Activated B cell treated with CpG ODN at 0.5 μM for 24 hours (primary cell): Measurements from ENCODE around the gene TUBB4A. TPM values are rescaled to one million over a fixed set of nuclear protein-coding genes. Genes with fewer than 3 reads are reported as not detected.

Source experiments
- ATAC-seq: fragments of 200-7000 bp; cut with Tn5 transposase; one replicate; pipeline ENCODE4 v1.10.0; 2021; ENCODE audit warnings: low read depth, mild to moderate bottlenecking, moderate library complexity
- CTCF ChIA-PET: fragments of 350-600 bp; sonication (Branson Sonifier 250); formaldehyde crosslinking; loops from one replicate; lab custom pipeline; 2021; ENCODE audit warnings: antibody characterized with exemption; lab: Charles Lee
- POLR2A ChIA-PET: fragments of 350-600 bp; sonication (Branson Sonifier 250); formaldehyde crosslinking; loops from one replicate; lab custom pipeline; 2021; ENCODE audit warnings: antibody characterized with exemption; lab: Charles Lee
- DNase-seq: peaks from one replicate; pipeline ENCODE4 v3.0.0; 2022
- H3K27ac Mint-ChIP-seq: one replicate; pipeline ENCODE4 v1.8.0; 2020; ENCODE audit warnings: mixed read lengths
- H3K27me3 Mint-ChIP-seq: one replicate; pipeline ENCODE4 v1.8.0; 2021; ENCODE audit warnings: mixed read lengths
- H3K36me3 Mint-ChIP-seq: one replicate; pipeline ENCODE4 v1.8.0; 2021; ENCODE audit warnings: low read depth, mixed read lengths
- H3K4me1 Mint-ChIP-seq: one replicate; pipeline ENCODE4 v1.8.0; 2021; ENCODE audit warnings: mixed read lengths
- H3K4me3 Mint-ChIP-seq: one replicate; pipeline ENCODE4 v1.8.0; 2020; ENCODE audit warnings: mild to moderate bottlenecking, mixed read lengths
- H3K9me3 Mint-ChIP-seq: one replicate; pipeline ENCODE4 v1.8.0; 2020; ENCODE audit warnings: mixed read lengths
- intact Hi-C: fragments of 100-400 bp; cut with micrococcal nuclease; formaldehyde crosslinking; loops from one replicate; pipeline ENCODE4 v1.15.1; 2024
- total RNA-seq: library from RNA; stranded (reverse); gene quantifications from 2 replicates; pipeline ENCODE4 v1.2.3, GENCODE V29; 2022
- TF ChIP-seq, protein P1 (sequence below): fragments of 200-600 bp; IDR thresholded peaks from one replicate; pipeline ENCODE4 v1.8.0; 2022; ENCODE audit warnings: antibody characterized with exemption, mild to moderate bottlenecking

The TUBB4A gene
- total RNA-seq, 1 donor from 2014 or later = 13.2 TPM

DNA sequence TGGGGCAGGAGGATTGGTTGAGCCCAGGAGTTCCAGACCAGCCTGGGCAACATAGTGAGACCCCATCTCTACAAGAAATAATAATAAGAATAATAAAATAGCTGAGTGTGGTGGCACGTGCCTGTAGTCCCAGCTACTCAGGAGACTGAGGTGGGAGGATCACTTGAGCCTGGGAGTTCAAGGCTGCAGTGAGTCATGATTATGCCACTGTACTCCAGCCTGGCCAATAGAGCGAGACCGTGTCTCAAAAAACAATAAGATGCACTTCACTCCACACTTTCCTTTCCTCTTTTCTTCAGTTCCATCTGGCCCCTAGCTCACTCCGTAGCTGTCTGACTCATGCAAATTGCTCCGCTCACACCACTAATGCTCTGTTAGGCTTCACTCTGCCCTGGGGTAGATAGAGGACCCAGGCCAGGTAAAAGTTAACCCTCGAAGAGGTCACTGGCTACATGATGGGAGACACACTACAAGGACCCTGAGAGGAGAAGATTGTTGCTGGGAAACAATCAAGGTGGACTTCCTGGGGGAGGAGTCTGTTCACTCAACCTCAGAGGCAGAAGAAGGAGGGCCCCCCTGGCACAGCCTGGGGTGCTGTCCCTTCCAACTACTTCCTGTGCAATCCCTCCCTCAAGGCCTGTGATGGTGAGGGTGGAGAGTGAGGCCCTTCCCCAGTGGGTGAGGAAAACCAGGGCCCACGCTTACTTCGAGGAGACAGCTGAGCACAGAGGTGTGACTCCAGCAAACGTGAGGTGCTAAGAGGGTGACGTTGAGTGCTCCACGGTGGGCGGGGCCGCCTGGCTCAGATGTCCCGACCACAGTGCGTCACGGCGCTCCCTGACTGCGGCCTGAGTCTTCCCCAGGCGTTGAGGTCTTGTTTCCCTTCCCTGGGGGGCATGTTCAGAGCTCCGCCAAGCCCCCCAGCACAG lies 19.9 kb upstream of the TUBB4A start:
- H3K4me1 Mint-ChIP-seq = peaks cover 55% of the 10 kb centered on the region
- ChIA-PET CTCF (interaction anchor here (0.9 to 1.6 kb wide), 5 partner anchors 65 to 341 kb away, joined by 3 to 6 read pairs (median 3); no protein-coding TSS in a partner anchor), POLR2A (interaction anchor here (0.5 to 3.8 kb wide), 17 partner anchors 10 to 341 kb away, joined by 3 to 36 read pairs (median 6); partner anchors contain the start of genes DENND1C, TNFSF9 and VAV1)
- H3K27me3 Mint-ChIP-seq = no peaks in the 10 kb centered on the region
- TF ChIP-seq, protein P1, sequence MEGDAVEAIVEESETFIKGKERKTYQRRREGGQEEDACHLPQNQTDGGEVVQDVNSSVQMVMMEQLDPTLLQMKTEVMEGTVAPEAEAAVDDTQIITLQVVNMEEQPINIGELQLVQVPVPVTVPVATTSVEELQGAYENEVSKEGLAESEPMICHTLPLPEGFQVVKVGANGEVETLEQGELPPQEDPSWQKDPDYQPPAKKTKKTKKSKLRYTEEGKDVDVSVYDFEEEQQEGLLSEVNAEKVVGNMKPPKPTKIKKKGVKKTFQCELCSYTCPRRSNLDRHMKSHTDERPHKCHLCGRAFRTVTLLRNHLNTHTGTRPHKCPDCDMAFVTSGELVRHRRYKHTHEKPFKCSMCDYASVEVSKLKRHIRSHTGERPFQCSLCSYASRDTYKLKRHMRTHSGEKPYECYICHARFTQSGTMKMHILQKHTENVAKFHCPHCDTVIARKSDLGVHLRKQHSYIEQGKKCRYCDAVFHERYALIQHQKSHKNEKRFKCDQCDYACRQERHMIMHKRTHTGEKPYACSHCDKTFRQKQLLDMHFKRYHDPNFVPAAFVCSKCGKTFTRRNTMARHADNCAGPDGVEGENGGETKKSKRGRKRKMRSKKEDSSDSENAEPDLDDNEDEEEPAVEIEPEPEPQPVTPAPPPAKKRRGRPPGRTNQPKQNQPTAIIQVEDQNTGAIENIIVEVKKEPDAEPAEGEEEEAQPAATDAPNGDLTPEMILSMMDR = no peak
- DNase-seq (peak; percentile 70), ATAC-seq (peak; percentile 73)
- intact Hi-C loops = loop anchor here (1.0 to 2.0 kb wide), 4 partner anchors 8 to 66 kb away; no protein-coding TSS in a partner anchor
- no peaks in the 10 kb centered on the region for H3K36me3 Mint-ChIP-seq
- H3K9me3 Mint-ChIP-seq = no peaks in the 10 kb centered on the region
- peak overlapping the region; percentile 75 for H3K4me3 Mint-ChIP-seq
- H3K27ac Mint-ChIP-seq = peak overlapping the region; percentile 99

DNA sequence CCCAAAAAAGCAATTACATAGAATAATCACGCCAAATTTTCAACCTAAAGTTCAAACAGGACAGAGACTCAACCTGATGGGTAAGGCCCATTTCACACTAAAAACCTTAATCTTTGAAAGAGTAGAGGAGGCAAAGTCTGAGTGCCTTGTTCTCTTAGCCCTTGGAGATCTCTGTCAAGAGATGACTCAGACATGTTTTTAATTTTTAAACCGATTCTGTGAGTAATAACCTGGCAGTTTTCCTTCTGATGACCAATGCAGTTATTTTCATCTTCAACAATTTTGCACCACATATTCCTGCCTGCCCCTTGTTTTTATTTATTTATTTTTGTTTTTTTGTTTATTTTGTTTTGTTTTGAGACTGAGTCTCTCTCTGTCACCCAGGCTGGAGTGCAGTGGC lies 17.2 kb upstream of the TUBB4A start:
- intact Hi-C loops = loop anchor here (5.0 kb wide), 2 partner anchors 33 to 302 kb away; no protein-coding TSS in a partner anchor
- DNase-seq (no peak), ATAC-seq (no peak)
- ChIA-PET CTCF (no interaction called here), POLR2A (interaction anchor here (0.7 to 4.2 kb wide), 5 partner anchors 9 to 260 kb away, joined by 3 to 21 read pairs (median 5); partner anchors contain the start of gene DENND1C)
- Mint-ChIP-seq H3K4me3 (peak overlapping the region; percentile 56), H3K9me3 (no peaks in the 10 kb centered on the region), H3K4me1 (peaks cover 61% of the 10 kb centered on the region), H3K27ac (peak overlapping the region; percentile 85), H3K36me3 (peaks cover 2% of the 10 kb centered on the region), H3K27me3 (no peaks in the 10 kb centered on the region)
- TF ChIP-seq, protein P1 = no peak

DNA sequence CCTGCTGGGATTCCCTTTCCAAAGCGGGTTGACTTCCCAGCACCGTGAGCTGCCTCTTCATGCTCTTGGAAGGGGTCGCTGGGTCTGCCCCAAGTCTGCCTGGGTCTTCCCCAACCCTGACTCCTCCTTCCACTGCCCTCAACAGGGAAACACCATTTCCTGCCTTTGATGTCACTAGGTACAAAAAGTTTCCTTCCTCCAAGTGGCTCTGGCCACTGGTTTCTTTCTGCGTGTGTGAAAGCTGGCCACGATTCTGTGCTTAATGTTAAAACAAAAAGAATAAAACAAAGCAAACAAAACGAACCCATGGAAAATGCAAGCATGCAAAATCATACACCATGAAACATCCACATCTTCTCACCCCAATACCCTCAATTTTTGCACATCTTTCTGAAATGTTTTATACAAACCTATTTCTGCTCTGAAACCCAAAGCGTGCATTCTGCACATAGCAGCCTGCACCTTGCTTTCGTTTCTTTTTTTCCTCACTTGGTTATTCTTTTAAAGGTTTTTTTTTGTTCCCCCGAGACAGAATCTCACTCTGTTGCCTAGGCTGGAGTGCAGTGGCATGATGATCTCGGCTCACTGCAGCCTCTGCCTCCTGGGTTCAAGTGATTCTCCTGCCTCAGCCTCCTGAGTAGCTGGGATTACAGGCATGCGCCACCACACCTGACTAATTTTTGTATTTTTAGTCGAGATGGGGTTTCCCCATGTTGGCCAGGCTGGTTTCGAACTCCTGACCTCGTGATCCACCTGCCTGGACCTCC lies 16.2 kb upstream of the TUBB4A start:
- TF ChIP-seq, protein P1 = no peak
- H3K9me3 Mint-ChIP-seq = no peaks in the 10 kb centered on the region
- ATAC-seq (peak; percentile 13), DNase-seq (no peak)
- POLR2A ChIA-PET = interaction anchor here (0.6 to 4.2 kb wide), 17 partner anchors 8 to 1996 kb away, joined by 3 to 34 read pairs (median 6); partner anchors contain the start of genes ALKBH7, DENND1C and GPR108
- intact Hi-C loops = loop anchor here (1.0 to 5.0 kb wide), 5 partner anchors 10 to 301 kb away; partner anchors contain the start of gene SH2D3A
- H3K4me1 Mint-ChIP-seq = peaks cover 58% of the 10 kb centered on the region
- CTCF ChIA-PET = interaction anchor here (1.0 to 3.4 kb wide), 5 partner anchors 114 to 250 kb away, joined by 3 to 72 read pairs (median 13); no protein-coding TSS in a partner anchor
- peaks cover 2% of the 10 kb centered on the region for H3K36me3 Mint-ChIP-seq
- no peaks in the 10 kb centered on the region for H3K27me3 Mint-ChIP-seq
- H3K4me3 Mint-ChIP-seq = peak overlapping the region; percentile 73
- peak overlapping the region; percentile 85 for H3K27ac Mint-ChIP-seq

DNA sequence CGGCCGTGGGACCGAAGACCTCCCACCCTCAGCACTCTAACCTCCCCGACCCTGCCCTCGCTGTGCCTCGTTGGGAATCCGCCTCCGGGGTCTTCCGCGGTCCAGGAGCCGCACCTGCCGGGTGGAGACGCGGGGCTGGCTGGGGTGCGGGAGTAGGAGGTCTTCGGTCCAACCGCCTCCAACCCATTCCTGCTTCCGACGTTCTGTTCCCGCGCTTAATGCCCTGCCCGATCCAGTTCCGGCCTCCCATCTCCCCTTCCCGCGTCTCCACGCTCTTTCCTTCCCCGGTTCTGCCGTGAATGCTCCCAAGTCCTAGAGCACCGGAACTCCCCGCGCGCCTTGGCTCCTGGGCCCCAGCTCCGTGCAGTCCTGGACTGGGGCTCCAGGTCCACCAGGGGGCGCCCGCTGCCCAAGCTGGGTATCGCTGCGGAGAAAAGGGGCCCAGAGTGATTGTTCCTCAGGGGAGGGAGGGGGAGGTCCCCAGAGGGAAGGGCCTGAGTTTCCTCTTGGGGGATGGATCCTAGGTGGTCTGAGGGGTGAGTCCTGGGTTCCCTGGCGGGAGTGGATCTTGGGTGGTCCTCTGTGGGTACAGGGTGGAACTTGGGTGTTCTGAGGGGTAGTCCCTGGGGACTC lies 14.7 kb upstream of the TUBB4A start:
- TF ChIP-seq, protein P1 = peak; percentile 84
- Mint-ChIP-seq H3K36me3 (peaks cover 2% of the 10 kb centered on the region), H3K27ac (peak overlapping the region; percentile 59), H3K4me1 (peaks cover 45% of the 10 kb centered on the region), H3K4me3 (peak overlapping the region; percentile 97), H3K27me3 (no peaks in the 10 kb centered on the region), H3K9me3 (no peaks in the 10 kb centered on the region)
- DNase-seq (peak; percentile 92), ATAC-seq (peak; percentile 63)
- intact Hi-C loops = loop anchor here (1.0 to 5.0 kb wide), 10 partner anchors 36 to 347 kb away; no protein-coding TSS in a partner anchor
- ChIA-PET CTCF (interaction anchor here (0.7 to 3.4 kb wide), 27 partner anchors 11 to 346 kb away, joined by 3 to 72 read pairs (median 4); partner anchors contain the start of gene TNFSF9), POLR2A (interaction anchor here (0.6 to 4.2 kb wide), 28 partner anchors 12 to 347 kb away, joined by 3 to 34 read pairs (median 4); partner anchors contain the start of genes DENND1C, GPR108, SLC25A23 and TNFSF9)
